Colonic mucosa (tissue), 4 donors: ENCODE data around the gene KLRK1. TPM values are rescaled to one million over a fixed set of nuclear protein-coding genes. Genes with fewer than 3 reads are reported as not detected.
"Not testable (repeated sequence)": the region's sequence is repeated elsewhere in the genome, so short reads cannot be mapped to it uniquely, and the experiment has no call there.

ENCODE experiments used
- DNase-seq: peaks from one replicate; pipeline ENCODE4 v3.0.0-alpha.2; 2020
- H3K27ac ChIP-seq: fragments of 200-600 bp; one replicate; pipeline ENCODE4 v1.8.0; 2021
- H3K27me3 ChIP-seq: fragments of 200-600 bp; one replicate; pipeline ENCODE4 v1.8.0; 2021
- H3K36me3 ChIP-seq: fragments of 200-600 bp; one replicate; pipeline ENCODE4 v1.8.0; 2021
- H3K4me1 ChIP-seq: fragments of 200-600 bp; one replicate; pipeline ENCODE4 v1.8.0; 2021; ENCODE audit warnings: mild to moderate bottlenecking
- H3K4me3 ChIP-seq: fragments of 200-600 bp; one replicate; pipeline ENCODE4 v1.8.0; 2021
- H3K9ac ChIP-seq, 2 donors: one replicate each; pipeline ENCODE4 v1.7.0; 2013; ENCODE audit warnings: control low read depth in 2 of 2, low read depth in 2 of 2, low read length in 2 of 2
- H3K9me3 ChIP-seq: fragments of 200-600 bp; one replicate; pipeline ENCODE4 v1.8.0; 2021
- intact Hi-C: fragments of 100-400 bp; cut with DNase I; formaldehyde crosslinking; loops from one replicate; pipeline ENCODE4 v1.14.1; 2022
- total RNA-seq, 2 donors: library from RNA; stranded (reverse); fragmentation: NEBNext Ultra II Directional in 1 of 2; extraction: Animal tissue kit (Norgen Biotek cat#: 25700) in 1 of 2; gene quantifications; one replicate each; pipeline ENCODE4 v1.2.1, GENCODE V29; 2021
- TF ChIP-seq, protein P1 (sequence below): fragments of 200-600 bp; IDR thresholded peaks from one replicate; pipeline ENCODE4 v1.8.0; 2022; ENCODE audit warnings: antibody characterized with exemption, mild to moderate bottlenecking
- donor health status: healthy.
- donor health status: DM: no; HTN: no; CAD: no.
- donor health status: DM: no; HTN: no; CAD: no.

The KLRK1 gene
- total RNA-seq, 2 donors from 2014 or later = 1.1 to 1.6 TPM

DNA sequence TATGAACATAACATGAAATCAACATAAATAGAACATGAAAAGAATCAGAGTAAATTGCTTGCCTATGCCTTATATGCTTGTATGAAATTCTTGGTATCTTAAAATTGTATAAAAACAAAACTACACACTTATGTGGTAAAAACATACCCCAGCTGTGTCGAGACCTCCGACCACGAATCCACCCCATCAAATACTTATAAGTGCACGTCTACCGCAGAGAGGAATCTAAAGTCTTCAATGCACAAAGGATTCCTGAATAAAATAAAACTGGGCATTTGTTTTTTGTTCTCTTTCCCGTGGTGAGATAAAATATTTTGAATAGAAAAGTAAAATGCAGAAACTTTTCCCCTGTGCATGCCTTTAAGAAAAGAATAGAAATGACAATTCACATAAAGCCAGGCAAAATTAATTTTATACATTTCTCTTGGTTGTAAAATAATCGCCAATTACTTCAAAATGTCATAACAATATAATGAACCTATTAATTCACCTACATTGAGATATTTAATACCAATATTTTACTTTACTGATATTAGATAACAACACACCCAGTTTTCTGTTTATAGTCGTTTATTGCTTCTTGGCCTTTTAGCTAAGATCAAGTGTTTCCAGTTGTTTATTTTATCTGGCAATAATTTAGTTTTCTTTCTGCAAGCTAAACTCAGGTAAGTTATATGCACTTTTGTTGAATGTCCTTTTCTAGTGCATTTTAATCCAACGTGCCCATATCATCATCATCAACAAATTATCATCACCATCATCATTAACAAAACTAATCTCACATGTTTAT, 1.0 kb downstream of the KLRK1 start:
- Histone ChIP-seq H3K9ac (no peak overlapping the region), H3K36me3 (no peaks in the 10 kb centered on the region), H3K27ac (no peak overlapping the region), H3K27me3 (no peaks in the 10 kb centered on the region), H3K4me3 (no peak overlapping the region), H3K9me3 (no peaks in the 10 kb centered on the region), H3K4me1 (no peaks in the 10 kb centered on the region)
- no peak for DNase-seq
- TF ChIP-seq, protein P1, sequence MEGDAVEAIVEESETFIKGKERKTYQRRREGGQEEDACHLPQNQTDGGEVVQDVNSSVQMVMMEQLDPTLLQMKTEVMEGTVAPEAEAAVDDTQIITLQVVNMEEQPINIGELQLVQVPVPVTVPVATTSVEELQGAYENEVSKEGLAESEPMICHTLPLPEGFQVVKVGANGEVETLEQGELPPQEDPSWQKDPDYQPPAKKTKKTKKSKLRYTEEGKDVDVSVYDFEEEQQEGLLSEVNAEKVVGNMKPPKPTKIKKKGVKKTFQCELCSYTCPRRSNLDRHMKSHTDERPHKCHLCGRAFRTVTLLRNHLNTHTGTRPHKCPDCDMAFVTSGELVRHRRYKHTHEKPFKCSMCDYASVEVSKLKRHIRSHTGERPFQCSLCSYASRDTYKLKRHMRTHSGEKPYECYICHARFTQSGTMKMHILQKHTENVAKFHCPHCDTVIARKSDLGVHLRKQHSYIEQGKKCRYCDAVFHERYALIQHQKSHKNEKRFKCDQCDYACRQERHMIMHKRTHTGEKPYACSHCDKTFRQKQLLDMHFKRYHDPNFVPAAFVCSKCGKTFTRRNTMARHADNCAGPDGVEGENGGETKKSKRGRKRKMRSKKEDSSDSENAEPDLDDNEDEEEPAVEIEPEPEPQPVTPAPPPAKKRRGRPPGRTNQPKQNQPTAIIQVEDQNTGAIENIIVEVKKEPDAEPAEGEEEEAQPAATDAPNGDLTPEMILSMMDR = no peak
- intact Hi-C loops = no loop called here

DNA sequence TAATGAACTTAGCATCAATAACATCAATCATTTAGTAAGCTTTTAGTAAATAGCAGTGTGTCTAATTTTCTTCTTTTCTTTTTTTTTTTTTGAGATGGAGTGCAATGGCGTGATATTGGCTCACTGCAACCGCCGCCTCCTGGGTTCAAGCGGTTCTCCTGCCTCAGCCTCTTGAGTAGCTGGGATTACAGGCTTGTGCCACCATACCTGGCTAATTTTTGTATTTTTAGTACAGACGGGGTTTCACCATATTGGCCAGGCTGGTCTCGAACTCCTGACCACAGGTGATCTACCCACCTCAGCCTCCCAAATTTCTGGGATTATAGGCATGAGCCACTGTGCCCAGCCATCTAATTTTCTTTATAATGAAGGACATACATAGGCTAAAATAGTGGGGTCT, 2.3 kb downstream of the KLRK1 start:
- H3K4me3 ChIP-seq, intact Hi-C loops, DNase-seq, H3K9ac ChIP-seq, H3K9me3 ChIP-seq, H3K4me1 ChIP-seq, H3K36me3 ChIP-seq, H3K27me3 ChIP-seq, H3K27ac ChIP-seq: not testable (repeated sequence)

DNA sequence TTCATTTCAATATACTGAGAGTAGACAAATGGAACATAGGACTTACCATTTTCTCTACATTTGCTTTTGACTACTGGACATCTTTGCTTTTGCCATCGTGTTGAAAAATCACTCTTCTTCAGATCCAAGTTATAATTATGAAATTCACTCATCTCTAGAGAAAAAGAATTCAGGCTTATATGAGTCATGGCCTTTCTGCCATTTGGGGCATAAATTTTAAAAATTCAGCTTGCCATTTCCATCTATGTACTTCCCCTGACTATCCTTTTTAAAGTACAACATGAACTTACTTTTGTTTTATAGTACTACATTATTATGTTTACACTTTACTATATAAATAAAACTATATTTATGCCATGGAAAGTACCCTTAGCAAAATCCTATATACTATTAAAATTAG, 3.0 kb downstream of the KLRK1 start:
- Histone ChIP-seq H3K9ac (no peak overlapping the region), H3K9me3 (no peaks in the 10 kb centered on the region), H3K27ac (no peak overlapping the region), H3K4me1 (no peaks in the 10 kb centered on the region), H3K27me3 (no peaks in the 10 kb centered on the region), H3K4me3 (no peak overlapping the region), H3K36me3 (no peaks in the 10 kb centered on the region)
- TF ChIP-seq, protein P1 = no peak
- DNase-seq = no peak
- intact Hi-C loops = no loop called here

DNA sequence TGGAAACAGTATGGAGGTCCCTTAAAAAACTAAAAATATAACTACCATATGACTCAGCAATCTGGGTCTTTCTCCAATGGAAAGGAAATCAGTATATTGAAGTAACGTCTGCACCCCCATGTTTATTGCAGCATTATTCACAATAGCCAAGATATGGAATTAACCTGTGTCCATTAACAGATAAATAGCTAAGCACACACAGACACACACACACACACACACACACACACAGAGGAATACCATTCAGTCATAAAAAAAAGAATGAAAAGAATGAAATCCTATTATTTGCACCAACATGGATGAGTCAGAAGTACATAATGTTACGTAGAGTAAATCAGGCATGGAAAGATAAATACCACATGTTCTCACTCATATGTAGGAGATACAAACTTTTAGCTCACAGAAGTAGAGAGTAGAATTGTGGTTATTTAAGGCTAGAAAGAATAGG, 4.7 kb downstream of the KLRK1 start:
- Histone ChIP-seq H3K4me1 (no peaks in the 10 kb centered on the region), H3K4me3 (no peak overlapping the region), H3K36me3 (no peaks in the 10 kb centered on the region), H3K27me3 (no peaks in the 10 kb centered on the region), H3K9ac (no peak overlapping the region), H3K27ac (no peak overlapping the region), H3K9me3 (no peaks in the 10 kb centered on the region)
- no peak for DNase-seq
- intact Hi-C loops = no loop called here
- TF ChIP-seq, protein P1 = no peak

DNA sequence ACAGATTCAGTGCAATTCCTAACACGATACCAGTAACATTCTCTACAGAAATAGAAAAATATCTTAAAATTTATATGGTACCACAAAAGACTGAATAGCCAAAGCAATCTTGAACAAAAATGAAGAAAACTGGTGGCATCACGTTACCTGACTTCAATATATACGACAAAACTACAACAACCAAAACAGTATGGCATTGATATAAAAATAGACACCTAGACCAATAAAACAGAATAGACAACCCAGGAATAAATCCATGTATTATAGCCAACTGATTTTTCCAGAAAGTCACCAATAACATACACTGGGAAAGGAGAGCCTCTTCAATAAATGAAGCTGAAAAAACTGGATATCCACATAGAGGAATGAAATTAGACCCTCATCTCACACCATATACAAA, 5.7 kb downstream of the KLRK1 start:
- H3K36me3 ChIP-seq = no peaks in the 10 kb centered on the region
- TF ChIP-seq, protein P1 = no peak

DNA sequence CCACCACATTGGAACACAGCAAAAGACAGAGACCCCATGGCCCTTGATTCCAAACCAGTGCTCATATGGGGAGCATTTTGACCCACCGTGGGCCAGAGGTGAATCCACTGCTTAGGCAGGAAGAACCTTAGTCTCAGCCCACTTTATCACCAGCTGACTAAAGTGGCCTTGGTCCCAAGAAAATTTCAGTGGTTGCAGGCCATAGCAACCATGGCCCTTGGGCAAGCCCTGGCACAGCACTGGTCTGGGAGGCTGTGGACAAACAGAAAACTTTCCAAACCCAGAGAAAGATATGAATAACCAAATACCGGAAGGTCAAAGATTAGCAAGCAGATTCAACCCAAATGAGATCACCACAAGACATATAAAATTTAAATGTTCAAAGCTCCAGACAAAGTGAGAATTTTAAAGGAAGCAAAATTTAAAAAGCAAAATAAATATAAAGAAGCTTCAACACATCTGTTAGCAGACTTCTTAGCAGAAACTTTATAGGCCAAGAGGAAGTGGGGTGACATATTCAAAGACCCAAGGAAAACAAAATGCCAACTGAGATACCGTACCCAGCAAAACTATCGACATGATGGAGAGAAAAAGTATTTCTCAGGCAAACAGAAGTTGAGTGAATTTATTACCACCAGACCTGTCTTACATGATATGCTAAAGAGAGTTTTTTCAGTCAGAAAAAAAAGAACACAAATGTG, 7.8 kb downstream of the KLRK1 start:
- Histone ChIP-seq H3K36me3 (no peaks in the 10 kb centered on the region), H3K4me3 (no peak overlapping the region), H3K27me3 (no peaks in the 10 kb centered on the region), H3K9ac (no peak overlapping the region), H3K9me3 (no peaks in the 10 kb centered on the region), H3K4me1 (no peaks in the 10 kb centered on the region), H3K27ac (no peak overlapping the region)
- intact Hi-C loops = no loop called here
- DNase-seq = no peak
- TF ChIP-seq, protein P1 = no peak

More for the DNA sequence above, 5.7 kb downstream of the KLRK1 start:
- intact Hi-C loops = no loop called here
- no peak for DNase-seq
- Histone ChIP-seq H3K4me3 (no peak overlapping the region), H3K27me3 (no peaks in the 10 kb centered on the region), H3K9me3 (no peaks in the 10 kb centered on the region), H3K9ac (no peak overlapping the region), H3K4me1 (no peaks in the 10 kb centered on the region), H3K27ac (no peak overlapping the region)

DNA sequence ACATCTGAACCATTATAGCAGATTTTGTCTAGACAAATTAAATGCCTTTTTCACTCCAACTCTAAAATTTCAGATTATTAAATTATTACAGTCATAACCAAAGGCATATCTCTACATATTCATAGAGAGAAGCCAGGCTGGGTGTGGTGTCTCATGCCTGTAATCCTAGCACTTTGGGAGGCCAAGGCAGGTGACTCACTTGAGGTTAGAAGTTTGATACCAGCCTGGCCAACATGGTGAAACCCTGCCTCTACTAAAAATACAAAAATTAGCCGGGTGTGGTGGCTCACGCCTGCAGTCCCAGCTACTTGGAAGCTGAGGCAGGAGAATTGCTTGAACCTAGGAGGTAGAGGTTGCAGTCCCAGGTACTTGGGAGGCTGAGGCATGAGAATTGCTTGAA, 11.1 kb downstream of the KLRK1 start:
- H3K36me3 ChIP-seq, H3K4me3 ChIP-seq, H3K27ac ChIP-seq, DNase-seq, intact Hi-C loops, H3K4me1 ChIP-seq, H3K9me3 ChIP-seq, H3K27me3 ChIP-seq, H3K9ac ChIP-seq: not testable (repeated sequence)
